HG03354 (cell line): ENCODE measurements around the gene EEF1AKMT3.

Experiments used
- ATAC-seq: cut with Tn5 transposase; IDR thresholded peaks from one replicate; pipeline ENCODE4 v1.9.1; 2021; ENCODE audit warnings: mild to moderate bottlenecking; ENCODE audit not compliant: unreplicated experiment, poor library complexity, severe bottlenecking

EEF1AKMT3 gene

GRCh38 chr12:57780284-57780897, 8.0 kb downstream of the EEF1AKMT3 start:
- no peak for ATAC-seq

DNA sequence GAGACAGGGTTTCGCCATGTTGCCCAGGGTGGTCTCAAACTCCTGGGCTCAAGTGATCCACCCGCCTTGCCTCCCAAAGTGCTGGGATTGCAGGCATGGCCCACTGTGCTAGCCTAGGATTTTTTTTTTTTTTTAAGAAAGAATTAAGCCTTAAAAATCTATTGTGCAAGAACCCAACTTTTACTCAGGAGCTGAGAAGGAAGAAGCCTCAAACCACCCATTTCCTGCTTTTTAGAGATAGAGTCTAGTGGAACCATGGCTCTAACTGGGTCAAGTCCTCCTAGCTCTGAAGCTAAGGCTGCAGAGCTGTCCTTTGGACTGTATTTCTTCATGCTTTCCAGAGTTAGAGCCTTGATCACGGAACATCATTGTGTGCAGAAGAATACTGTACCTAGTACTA, 8.8 kb downstream of the EEF1AKMT3 start:
- ATAC-seq, result no peak

DNA sequence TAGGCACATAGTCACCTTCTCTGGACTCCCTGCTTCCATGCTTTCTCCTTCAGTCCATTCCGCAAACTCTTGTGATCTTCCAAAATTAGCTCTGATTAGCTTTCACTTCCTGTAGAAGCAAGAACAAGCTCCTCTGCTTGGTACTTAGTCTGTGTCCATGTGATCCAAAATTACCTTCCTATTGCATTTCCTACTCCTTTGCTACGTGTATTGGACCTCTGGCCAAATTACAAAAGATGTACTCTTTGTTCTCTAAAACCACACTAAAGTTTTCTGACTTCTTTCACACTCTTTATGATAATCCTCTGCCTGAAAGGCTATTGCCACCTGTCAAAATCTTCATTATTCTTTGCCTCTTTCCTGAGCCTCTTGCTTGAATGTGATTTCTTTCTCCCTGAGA, 9.4 kb downstream of the EEF1AKMT3 start:
- no peak for ATAC-seq

GRCh38 chr12:57782243-57782607, 9.8 kb downstream of the EEF1AKMT3 start:
- ATAC-seq, result peak; percentile 5

- ATAC-seq, result peak; percentile 84
These were observed 10.4 kb downstream of the EEF1AKMT3 start, which contains the start of gene TSFM for GRCh38 chr12:57782608-57783465. Gene TSFM (plus strand): TSS chr12:57782787. CDS start chr12:57782802, 15 bp downstream.

- no peak for ATAC-seq
These were observed 11.0 kb downstream of the EEF1AKMT3 start for GRCh38 chr12:57783466-57783801.

DNA sequence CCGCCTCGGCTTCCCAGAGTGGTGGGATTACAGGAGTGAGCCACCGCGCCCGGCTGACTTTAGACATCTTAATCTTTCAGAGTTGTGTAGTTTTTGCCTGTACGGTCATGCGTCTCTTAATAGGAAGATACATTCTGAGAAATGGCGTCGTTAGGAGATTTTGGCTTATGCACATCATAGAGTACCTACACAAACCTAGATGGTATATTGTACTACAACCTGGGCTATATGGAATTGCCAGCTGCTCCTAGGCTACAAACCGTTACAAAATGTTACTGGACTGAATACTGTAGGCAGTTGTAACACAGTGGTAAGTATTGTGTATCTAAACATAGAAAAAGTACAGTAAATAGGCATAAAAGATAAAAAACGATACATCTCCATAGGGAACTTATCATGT, 11.4 kb downstream of the EEF1AKMT3 start:
- no peak for ATAC-seq

GRCh38 chr12:57793920-57794319, 21.5 kb downstream of the EEF1AKMT3 start:
- ATAC-seq, result no peak

DNA sequence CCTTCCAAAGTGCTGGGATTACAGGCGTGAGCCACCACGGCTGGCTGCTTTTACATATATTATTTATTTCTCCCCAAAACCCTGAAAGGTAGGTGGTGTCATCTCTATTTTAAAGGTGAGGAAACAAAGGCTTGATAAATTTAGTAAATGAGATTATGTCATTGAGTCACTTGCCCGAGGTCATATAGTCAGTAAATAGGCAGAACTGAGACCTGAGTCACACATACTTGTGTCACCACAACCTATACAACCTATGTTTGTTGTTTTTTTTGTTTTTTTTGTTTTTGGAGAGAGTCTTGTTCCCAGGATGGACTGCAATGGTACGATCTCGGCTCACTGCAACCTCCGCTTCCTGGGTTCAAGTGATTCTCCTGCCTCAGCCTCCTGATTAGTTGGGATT, 22.9 kb downstream of the EEF1AKMT3 start:
- ATAC-seq, result no peak

DNA sequence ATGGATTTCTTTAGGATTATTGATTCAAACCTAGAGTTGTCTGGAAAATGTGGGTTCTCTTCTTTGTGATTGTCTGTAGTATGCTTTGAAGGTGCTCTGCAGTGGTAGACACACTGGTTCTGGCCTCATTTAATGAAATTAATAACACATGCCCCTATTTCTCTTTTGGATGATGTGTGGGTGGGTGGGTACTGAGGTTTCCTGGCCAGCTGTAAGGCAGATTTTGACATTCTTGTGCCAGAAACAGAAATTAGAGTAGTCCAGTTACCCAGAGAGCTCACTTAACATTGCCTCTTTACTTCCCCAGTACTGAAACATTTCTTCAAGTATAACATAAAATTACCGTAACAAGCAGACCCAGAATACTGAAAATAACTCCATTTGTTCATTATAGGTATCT, 24.6 kb downstream of the EEF1AKMT3 start:
- no peak for ATAC-seq

GRCh38 chr12:57797933-57798332, 25.5 kb downstream of the EEF1AKMT3 start:
- no peak for ATAC-seq

DNA sequence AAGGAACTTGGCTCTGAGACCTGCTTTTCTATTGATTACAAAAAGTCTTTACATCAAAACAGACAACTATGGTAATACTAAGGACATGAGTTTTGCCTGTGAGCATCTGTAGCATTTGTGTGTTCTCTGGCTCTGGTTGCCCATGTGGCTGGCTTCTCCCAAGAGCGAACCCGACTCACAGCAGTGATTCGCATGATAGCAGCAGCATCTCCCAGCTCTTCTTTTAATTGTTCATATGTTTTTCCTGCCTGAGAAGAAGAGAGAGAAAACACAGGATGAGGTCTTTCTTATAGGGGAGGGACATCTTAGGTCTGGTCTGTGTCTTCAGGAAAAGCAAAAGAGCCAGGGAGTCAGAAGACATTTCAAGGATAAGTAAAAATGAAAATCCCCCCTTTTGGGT, 28.6 kb downstream of the EEF1AKMT3 start:
- ATAC-seq, result no peak

DNA sequence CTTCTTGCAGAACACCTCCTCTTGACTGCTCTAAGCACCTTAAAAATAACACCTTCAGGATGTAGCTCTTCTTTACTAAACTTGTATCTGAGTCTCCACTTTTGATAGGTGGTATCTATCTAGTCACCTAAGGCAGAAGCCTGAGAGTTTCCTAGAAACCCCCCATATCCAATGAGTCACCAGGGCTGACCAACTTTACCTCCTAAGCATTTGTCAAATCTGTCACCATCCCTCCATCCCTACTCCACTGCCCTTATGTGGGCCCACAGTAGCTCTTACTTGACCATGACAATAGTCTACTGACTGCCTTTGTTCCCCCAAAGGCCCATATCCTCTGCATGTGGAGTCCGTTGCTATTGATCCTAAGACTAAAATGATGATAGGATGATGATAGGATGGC, 30.2 kb downstream of the EEF1AKMT3 start:
- ATAC-seq, result no peak

- peak; percentile 54 for ATAC-seq
These were observed 31.0 kb downstream of the EEF1AKMT3 start for GRCh38 chr12:57803319-57803893.

- ATAC-seq, result no peak
These were observed 34.3 kb downstream of the EEF1AKMT3 start for GRCh38 chr12:57806677-57807076.

DNA sequence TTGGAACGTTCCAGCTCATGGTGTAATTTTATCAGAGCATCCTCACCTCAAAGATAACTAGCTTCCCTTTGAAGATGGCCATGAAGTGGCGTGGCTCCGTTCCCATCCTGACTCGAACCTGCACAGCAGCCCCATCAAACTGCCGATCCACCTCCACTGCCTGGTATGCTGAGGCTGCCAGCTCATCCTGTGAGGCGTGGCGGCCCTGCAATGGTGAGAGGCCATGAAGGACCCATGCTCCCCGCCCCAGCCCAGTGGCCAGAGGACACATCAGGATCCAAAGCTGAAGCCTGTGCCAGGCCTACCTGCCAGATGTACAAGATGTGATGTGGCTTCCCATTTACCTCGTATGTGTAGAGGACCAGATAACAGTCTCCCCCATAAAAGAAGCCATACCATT, 34.9 kb downstream of the EEF1AKMT3 start:
- ATAC-seq, result no peak

DNA sequence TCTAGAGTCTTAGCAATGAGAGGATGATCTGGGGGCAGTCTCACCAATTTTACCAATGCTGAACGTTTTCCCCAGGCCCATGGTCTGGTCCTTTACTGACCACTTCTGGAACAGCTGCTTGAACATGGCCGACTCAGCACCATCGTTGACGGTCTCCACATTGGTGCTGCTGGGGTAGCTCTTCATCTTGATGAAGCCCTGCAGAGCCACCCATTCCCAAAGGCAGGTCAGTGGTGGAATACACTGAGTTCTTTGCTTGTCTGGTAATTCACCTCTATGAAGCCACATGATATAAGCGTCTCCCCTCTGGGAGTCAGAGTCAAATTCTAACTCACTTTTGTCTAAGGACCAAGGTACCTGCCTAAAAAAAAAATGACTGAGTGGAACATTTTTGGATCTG, 35.9 kb downstream of the EEF1AKMT3 start:
- no peak for ATAC-seq

DNA sequence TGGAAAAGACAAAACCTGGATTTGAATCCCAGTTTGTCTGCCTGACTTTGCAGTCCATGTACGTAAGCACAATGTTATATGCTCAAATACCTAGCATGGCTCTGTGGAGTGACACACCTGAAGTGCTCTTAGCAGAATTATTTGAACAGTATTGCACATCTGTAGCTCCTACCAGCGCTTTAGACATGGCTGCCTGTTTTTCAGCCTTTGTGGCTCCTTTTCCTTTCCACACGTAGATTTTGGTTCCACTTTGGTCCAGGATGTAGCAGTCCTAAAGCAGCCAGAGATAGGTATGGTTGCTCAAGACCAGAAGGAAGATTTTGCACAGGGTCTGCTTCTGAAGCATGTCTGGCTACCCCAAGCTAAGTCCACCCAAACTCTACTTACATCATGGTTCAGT, 37.0 kb downstream of the EEF1AKMT3 start:
- ATAC-seq, result no peak

- ATAC-seq, result no peak
These were observed 38.0 kb downstream of the EEF1AKMT3 start for GRCh38 chr12:57810450-57810849.

- no peak for ATAC-seq
These were observed 38.8 kb downstream of the EEF1AKMT3 start for GRCh38 chr12:57811028-57811755.
